Activated CD8-positive, alpha-beta memory T cell treated with anti-CD3 and anti-CD28 coated beads, Interleukin-2, amount 50 U/mL, for 1 hour (primary cell): ENCODE results near the gene TAF1D.
A peak's percentile ranks its signal among the peaks of the same experiment; 100 is the strongest.
"Not testable (repeated sequence)": the region's sequence is repeated elsewhere in the genome, so short reads cannot be mapped to it uniquely, and the experiment has no call there.

Experiments used
- DNase-seq: peaks from one replicate; pipeline ENCODE4 v3.0.0-alpha.2; 2020; ENCODE audit errors: extremely low read depth

TAF1D gene, protein sequence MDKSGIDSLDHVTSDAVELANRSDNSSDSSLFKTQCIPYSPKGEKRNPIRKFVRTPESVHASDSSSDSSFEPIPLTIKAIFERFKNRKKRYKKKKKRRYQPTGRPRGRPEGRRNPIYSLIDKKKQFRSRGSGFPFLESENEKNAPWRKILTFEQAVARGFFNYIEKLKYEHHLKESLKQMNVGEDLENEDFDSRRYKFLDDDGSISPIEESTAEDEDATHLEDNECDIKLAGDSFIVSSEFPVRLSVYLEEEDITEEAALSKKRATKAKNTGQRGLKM

DNA sequence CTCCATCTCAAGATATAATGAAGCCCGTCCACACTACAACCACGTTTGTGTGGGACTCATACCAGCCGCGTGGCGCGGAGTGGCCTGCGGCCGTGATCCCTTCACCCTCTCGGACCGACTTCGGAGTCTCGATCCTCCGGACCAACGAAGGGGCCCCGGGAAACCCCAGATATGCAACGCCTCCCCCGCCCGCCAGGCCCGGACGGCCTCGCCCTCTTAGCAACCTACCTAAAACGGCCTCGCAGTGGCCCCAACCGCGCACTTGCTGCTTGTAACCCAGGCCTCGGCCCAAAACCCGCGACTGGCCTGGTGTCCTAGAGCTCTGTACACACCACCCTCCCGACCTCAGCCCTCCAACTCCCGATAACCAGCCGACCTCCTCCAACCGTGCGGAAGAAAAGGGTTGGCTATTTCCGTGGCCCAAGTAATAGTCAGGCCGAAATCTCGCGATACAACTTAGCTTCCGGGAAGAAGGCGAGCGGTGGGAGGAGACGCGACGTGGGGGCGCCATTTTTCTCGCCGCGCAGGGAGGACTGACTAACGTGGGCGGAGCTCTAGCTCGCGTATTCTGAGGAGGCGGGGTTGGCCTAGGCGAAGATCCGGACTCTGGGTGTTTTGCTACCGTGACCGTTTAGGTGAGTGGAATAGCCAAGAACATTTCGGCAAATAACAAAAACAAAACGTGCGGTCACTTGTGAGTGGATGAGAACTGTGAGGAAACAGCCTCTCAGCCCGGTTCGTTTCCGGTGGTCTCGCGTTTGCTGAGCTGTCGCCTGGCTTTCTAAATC, at the start of gene TAF1D, which contains the start of gene C11orf54:
Gene TAF1D, minus strand, starts transcription at position 402 of the 788 bp plus-strand sequence. CDS start 2,191 bp downstream, outside the sequence.
Gene C11orf54, plus strand, starts transcription at position 579 of the 788 bp plus-strand sequence. CDS start 5,722 bp downstream, outside the sequence.
- peak; percentile 97 for DNase-seq

DNA sequence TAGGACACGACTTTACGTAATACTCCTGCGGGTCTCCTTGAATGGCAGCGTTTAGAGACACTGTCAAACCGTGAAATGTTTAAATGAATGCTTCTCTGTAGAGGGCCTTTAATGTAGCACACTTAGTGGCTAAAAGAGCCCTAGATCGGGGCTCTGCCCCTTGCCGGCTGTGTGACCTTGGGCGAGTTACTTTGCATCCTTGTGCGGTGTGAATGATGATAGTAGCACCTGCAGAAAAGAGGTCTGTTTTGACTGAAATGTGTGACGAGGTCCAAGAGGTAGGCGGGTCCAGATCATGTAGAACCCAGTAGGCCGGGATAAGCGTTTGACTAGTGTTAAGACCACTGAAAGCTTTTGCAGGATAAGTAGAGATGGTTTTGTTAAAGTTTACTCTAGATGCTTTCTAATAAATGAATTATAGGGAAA, 43.7 kb upstream of the TAF1D start:
- no peak for DNase-seq

DNA sequence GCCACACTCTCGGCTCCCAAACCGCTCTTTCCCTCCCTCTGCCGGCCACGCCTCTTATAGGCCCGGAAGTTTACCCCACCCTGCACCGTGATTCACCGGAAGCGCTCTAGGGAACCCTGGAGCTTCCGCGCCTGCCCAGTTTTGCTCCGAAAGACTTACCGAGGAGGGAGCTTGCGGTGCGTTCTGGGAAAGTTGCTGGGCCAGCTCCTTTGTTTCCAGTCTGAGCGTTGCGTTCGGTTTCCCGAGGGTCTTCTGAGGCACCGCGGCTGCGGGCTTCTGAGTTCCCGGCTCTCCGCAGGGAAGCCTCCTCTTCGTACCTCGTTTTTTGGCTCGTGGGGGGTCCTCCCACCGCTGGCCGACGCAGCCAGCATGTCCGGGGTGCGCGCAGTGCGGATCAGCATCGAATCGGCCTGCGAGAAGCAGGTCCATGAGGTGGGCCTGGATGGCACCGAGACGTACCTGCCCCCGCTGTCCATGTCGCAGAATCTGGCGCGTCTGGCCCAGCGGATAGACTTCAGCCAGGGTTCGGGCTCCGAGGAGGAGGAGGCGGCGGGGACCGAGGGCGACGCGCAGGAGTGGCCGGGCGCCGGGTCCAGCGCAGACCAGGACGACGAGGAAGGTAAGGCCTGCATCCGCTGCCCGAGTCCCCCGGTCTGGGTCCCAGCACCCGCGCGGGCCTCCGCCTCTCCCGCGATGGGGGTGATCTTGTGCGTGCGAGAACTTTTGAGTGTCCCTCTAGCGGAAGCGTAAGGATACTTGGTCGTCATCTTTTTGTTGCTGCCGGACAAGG, 43.0 kb upstream of the TAF1D start, which contains the start of gene MED17:
Gene MED17, plus strand, starts transcription at position 138 of the 790 bp plus-strand sequence. Its CDS starts 232 bp downstream, at position 370.
- peak; percentile 74 for DNase-seq

DNA sequence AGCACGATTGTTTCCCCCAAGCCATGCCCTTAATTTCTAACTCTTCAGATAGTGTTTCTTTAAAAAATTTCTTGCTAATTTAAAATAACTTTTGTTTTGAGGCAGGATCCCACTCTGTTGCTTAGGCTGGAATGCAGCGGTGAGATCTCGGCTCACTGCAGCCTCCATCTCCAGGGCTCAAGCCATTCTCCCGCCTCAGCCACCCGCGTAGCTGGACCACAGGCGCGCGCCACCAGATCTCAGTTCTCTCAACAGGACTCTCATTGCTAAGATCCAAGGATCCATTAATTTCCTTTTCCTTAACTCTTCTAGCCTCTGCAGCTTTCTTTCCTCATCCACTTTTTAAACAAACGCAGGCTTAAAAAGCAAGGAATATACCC, 42.5 kb upstream of the TAF1D start:
- no peak for DNase-seq

DNA sequence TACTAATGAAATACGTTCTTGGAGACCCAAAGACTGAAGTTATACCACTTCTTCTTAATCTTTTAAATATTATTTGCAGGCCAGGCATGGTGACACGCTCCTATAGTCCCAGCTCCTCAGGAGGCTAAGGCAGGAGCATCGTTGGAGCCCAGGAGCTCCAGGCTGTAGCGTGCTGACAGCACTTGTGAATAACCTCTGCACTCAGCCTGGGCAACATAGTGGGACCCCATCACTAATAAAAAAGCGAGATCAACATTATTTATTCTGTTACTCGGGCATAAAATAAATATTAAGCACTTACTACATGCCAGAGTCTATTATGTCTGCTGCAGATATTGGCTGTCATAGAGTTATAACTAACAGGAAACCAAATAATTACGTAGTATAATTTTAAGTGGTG, 42.1 kb upstream of the TAF1D start:
- DNase-seq = no peak

DNA sequence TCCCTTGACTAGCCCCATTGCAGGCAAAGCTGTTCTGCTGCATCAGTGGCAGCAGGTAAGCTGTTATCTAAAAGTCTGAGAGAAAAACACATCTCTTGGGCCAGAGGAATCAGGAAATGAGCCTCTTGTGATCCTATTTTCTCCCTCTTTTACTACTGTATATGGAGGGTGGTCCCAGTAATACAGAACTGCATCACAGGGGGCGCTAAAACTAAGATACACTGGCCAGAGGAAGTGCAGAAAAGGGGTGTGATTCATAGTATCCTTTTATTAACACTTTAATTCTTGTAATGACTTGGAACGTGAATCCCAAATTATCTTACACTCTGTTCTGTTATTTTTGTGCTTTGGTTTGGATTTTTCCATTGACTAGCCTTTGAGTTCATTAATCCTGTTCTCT, 34.0 kb upstream of the TAF1D start:
- DNase-seq = no peak

DNA sequence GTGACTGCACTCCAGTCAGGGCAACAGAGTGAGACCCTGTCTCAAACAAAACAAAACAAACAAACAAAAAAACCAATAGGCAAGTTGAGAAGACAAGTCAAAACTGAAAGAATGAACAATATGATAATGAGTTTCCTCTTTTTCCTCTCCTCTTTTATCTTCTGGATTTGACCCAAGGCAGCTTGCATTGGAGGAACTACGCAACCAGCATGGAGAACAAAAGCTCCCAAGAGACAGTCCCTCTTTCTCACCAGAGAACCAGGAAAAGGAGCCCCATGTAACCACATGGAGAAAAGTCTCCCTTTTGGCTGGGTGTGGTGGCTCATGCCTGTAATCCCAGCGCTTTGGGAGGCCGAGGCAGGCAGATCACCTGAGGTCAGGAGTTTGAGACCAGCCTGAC, 33.3 kb upstream of the TAF1D start:
- not testable (repeated sequence) for DNase-seq

DNA sequence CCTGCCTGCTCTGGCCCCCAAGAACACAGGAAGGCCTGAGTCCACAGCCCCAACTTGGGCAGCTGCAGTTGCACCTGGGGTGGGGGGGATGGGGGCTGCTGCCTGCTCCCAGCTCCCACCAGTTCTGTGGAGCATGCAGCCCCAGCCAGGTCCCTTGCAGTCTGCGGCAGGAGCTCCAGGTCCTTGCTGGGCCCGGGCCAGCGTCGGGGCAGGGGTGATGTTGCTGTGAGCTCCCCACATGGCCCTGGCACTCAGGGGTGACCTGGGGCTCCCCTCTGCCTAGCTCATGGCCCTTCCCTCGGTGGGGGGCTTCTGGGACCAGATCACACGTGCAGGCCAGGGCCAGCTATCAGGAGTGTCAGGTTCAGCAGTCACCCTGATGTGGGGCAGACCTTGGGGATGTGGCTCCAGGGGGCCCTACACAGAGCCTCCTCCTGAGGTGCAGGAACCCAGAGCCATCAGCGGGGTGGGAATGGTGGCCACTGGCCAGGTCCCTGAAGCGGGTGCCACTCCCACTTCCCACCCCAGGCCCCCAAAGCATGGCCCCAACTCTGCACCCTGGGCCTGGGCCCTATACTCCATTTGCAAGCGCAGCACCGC, 32.4 kb upstream of the TAF1D start:
- no peak for DNase-seq

DNA sequence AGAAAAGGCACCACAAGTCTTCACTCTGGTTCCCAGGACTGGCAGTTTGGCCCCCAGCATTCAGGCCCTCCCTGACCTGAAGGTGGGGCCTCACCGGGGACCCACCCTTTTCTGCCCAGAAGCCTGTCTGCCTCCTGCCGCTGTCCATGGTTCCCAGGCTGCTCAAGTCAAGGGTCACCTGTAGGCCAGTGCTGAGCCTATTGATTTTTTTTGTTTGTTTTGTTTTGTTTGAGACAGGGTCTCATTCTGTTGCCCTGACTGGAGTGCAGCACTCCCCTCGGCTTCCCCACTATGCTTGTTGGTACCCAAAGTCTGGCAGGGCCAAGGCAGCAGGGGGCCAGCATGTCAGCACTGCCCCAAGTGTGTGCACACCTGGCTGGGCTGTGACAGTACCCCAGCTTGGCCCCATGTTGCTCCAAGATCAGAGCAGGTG, 31.8 kb upstream of the TAF1D start:
- no peak for DNase-seq

DNA sequence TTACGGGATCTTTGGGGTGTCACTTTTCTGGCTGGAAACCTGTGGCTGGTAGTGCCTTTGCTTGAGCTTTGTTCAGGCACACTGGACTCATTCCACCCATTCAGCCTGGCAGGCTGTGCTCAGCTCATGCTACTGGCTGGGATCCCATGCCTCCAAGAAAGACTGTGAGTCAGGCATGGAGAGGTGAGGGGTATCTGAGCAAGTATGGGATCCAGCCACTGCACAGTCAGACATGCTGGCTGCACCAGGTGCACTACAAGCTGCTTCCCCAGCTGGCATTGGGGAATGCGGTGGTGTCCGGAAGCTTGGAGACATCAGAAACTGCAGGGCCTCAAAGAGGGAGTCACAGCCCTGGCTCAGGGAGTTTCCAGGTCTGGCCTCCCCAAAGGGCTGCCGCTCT, 30.8 kb upstream of the TAF1D start:
- no peak for DNase-seq

DNA sequence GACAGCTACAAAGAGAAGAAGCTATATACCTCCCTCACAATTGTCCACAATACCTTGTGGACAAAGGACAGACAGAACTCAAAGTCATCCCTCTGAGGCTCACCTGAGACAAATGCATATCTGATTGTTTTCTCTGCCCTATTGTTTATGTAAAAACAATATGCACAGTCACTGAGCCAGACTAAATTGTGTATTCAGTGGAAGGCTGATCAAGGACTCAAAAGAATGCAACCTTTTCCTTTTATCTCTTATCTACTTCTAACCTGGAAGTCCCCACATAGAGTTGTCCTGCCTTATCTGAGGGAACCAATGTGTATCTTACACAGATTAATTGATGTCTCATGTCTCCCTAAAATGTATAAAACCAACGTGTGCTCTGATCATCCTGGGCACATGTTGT, 28.9 kb upstream of the TAF1D start:
- no peak for DNase-seq

DNA sequence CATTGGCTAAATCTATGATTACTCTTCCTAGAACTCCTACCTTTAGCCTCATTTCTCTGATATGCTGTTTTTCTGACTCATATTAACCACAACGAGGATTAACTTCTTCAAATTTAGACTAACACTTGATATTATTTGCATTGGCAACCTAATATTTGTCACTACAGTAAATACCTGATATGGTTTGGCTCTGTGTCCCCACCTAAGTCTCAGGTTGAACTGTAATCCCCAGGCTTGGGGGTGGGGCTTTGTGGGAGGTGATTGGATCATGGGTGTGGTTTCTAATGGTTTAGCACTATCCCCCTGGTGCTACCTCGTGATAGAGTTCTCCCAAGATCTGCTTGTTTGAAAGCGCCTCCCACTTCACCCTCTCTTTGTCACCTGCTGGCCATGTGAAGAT, 25.7 kb upstream of the TAF1D start:
- DNase-seq = no peak

DNA sequence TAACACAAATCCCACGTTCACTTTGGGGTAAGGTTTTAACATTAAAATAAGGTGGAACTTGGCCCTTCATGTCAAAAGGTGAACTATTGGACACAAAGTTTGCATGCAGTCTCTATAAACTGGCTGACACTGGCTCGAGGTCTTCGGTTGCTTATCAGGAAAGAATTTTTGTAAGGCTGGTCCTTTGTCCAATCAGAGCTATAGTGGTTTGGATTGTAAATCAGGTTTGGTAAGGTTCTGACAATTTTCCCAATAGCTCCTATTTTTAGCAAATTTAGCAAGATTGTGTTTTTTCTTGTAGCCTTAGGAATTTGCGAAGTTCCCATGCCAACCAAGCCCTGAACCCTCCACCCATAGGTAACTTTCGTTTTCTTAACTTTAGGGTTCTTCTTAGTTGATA, 25.2 kb upstream of the TAF1D start:
- DNase-seq = no peak

DNA sequence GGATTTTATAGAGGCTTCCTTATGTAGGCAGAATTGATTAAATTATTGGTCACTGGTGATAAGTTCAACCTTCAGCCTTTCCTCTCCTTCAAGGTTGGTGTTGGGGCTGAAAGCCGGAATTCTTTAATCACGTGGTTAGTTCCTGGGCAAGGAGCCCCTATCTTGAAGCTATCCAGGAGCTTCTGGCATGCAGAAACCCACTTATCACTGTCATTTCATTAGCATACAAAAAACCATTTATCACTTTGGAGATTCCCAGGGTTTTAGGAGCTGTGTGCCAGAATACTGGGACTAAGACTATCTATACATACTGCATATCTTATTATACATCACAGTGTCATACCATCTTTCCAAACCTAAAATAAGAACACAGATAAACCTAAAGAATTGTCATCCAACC, 24.3 kb upstream of the TAF1D start:
- no peak for DNase-seq

DNA sequence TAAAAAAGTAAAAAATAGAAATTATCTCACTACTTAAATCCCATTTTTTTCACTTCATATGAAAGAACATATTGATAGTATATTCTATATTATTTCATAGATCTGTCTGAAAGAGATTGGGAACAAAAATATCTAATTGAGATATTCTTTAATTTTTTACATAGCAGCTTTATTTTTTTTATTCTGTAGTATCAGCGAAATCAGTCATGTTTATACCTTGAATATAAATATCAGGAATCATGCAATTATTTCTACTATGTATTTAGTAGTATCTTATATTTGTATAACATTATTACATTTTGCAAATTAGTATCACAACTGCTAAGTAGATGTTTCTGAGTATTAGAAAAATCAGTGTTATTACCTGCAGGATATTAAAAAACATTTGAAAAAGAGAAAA, 20.6 kb upstream of the TAF1D start:
- no peak for DNase-seq

DNA sequence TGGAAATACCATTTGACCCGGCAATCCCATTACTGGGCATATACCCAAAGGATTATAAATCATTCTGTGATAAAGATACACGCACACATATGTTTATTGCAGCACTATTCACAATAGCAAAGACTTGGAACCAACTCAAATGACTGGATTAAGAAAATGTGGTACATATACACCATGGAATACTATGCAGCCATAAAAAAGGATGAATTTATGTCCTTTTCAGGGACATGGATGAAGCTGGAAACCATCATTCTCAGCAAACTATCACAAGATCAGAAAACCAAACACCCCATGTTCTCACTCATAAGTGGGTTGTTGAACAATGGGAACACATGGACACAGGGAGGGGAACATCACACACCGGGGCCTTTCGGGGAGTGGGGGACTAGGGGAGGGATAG, 17.8 kb upstream of the TAF1D start:
- DNase-seq = not testable (repeated sequence)

DNA sequence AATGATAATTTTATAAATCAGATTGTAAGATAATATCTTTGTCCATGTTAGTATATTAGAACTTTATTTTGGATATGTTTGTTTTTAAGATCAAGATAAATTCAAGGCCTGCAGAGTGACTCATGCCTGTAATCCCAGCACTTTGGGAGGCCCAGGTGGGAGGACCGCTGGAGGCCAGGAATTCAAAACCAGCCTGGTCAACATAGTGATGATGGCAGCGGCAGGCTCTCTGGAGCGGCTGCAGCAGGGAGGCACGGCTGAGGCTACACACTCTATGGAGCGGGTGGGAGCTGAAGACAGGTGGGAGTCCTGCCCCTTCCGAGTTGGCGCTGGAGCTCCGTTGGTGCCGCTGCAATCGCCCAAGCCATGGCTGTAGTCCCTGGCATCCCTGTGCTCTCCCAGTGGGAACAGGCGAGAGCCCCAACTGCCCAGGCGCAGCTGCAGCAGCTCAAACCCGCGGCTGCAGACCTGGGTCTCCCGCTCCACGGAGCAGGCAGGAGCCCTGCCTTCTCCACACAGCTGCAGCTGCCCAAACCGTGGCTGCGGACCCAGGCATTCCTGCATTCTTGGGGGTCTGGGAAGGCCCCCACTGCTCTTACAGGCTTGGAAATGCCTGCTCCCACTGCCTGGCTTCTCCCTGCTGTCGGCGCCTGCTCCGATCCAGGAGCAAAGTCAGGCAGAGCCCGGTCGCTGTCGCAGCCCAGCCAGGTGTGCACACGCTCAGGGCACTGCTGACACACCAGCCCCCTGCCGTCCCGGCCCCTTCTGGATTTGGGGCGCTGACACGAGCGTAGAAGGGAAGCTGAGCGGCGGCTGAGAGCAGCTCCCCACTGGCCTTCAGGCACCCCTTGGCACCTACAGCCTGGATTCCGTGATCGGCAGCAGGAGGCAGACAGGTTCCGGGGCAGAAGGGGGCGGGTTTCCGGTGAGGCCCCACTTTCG, 16.9 kb upstream of the TAF1D start:
- DNase-seq = no peak

DNA sequence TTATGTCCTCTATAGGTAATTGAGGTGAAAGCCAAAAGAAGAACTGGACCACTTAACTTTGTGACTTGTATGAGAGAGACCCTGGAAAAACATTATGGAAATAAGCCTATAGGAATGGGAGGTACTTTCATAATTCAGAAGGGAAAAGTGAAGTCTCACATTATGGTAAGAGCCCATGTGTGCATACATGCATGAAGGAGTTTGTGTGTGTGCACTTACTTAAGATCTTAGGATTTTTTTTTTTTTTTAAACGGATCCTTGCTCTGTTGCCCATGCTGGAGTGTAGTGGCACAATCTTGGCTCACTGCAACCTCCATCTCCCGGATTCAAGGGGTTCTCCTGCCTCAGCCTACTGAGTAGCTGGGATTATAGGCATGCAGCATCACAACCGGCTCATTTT, 16.0 kb upstream of the TAF1D start:
- no peak for DNase-seq

DNA sequence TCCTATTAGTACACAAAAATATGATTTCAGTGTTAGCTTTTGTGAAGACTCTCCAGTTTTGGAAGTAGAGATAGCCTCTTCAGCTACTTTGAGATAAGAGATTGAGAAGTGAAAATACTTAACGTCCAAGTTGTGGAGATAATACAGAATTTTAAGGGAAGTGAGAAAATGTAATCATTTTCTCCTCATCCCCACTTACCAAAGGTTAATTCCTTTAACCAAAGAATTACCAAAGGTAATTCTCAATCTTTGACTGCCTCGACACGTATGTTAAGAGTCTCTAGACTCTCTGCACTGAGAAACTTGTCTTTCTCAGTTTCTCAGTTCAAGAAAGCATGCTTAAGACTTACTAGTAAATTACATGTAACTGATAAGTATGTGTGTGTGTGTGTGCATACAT, 15.5 kb upstream of the TAF1D start:
- DNase-seq = no peak

DNA sequence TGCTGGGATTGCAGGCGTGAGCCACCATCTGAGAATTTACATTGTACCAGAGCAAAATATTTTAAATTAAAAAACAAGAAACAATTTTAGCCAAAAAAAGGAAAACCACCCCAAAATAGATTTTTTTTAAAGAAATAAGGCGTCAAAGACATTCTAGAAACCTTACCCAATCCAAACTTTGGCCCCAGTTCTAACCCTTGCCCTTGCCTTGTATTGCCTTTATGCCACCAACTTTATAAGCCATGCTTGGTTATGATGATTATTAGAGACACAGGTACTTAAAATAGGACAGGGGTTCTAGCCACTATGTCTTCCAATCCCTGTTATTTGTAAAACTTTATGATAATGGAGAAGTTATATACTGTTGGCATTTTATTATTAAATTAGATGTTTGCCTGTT, 11.9 kb upstream of the TAF1D start:
- no peak for DNase-seq

DNA sequence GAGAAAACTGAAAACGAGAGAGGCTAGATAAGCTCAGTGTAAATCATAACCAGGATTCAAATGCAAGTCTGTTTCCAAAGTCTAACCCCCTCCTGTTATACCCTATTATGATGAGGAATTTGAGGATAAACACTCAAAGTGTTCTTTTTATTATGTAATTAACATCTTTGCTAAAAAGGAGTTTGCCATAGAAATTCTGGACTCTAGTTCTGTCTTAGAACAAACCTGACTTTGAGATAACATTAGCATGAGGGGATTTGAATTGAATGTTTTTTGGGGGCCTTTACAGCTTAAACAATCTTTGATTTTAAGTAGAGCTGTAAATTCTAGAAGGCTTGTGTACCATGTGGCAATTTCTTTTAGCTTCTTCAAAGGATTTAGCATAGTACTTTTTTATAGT, 9.7 kb upstream of the TAF1D start:
- DNase-seq = no peak
